ENCODE results near the gene S100A5.
"Not testable (repeated sequence)": the region's sequence is repeated elsewhere in the genome, so short reads cannot be mapped to it uniquely, and the experiment has no call there.

Gene S100A5

DNA sequence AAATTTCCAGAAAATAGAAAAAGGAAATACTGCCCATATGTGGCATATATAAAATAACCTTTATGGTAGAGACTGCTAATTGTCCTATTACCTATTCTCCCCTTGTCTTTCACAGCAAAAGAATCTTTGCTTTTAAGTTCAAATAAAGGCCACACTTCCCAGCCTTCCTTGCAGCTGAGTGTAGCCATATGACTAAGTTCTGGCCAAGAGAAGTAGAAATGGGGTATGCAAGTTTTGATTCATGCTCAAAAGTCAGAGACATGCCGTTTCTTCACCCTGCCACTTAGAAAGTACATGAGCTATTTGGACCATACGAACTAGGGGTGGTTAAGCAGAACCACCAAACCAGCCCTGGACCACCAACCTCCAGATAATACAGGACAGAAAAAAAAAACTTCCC is 43.2 kb upstream of the S100A5 start:
- Histone ChIP-seq H3K4me3 (ENCODE audit: low read length, poor library complexity, severe bottlenecking) (no peak overlapping the region), H2AFZ (ENCODE audit: low read length) (no peak overlapping the region; the same call in 1 of the 2 replicates), H3K79me2 (ENCODE audit: insufficient read depth, low read length) (no peaks in the 10 kb centered on the region), H4K20me1 (ENCODE audit: insufficient read depth, low read length, poor library complexity, severe bottlenecking) (no peaks in the 10 kb centered on the region), H3K9me2 (replicated peaks; ENCODE audit: low read depth, low read length) (no peaks in the 10 kb centered on the region), H3K36me3 (ENCODE audit: insufficient read depth, low read length) (no peaks in the 10 kb centered on the region), H3K4me2 (ENCODE audit: low read depth, low read length, poor library complexity, severe bottlenecking) (no peak overlapping the region), H3F3A (ENCODE audit: low read depth) (no peaks in the 10 kb centered on the region), H3K4me1 (ENCODE audit: insufficient read depth, low read length, poor library complexity, severe bottlenecking) (no peaks in the 10 kb centered on the region), H3K9me3 (ENCODE audit: insufficient read depth, low read depth, low read length) (no peaks in the 10 kb centered on the region), H3K27me3 (ENCODE audit: insufficient read depth, low read length, poor library complexity, severe bottlenecking) (no peaks in the 10 kb centered on the region), H3K9ac (ENCODE audit: low read depth, low read length, poor library complexity, severe bottlenecking) (no peak overlapping the region)
- no peak for TF ChIP-seq EZH2phosphoT487 (IDR thresholded peaks at IDR 0.05; ENCODE audit: borderline replicate concordance)
- TF ChIP-seq, protein P1, sequence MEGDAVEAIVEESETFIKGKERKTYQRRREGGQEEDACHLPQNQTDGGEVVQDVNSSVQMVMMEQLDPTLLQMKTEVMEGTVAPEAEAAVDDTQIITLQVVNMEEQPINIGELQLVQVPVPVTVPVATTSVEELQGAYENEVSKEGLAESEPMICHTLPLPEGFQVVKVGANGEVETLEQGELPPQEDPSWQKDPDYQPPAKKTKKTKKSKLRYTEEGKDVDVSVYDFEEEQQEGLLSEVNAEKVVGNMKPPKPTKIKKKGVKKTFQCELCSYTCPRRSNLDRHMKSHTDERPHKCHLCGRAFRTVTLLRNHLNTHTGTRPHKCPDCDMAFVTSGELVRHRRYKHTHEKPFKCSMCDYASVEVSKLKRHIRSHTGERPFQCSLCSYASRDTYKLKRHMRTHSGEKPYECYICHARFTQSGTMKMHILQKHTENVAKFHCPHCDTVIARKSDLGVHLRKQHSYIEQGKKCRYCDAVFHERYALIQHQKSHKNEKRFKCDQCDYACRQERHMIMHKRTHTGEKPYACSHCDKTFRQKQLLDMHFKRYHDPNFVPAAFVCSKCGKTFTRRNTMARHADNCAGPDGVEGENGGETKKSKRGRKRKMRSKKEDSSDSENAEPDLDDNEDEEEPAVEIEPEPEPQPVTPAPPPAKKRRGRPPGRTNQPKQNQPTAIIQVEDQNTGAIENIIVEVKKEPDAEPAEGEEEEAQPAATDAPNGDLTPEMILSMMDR (conservative IDR thresholded peaks at IDR 0.05; ENCODE audit: low read length), result no peak

GRCh38 chr1:153583514-153583913 is 42.8 kb upstream of the S100A5 start:
- H3K9me2 ChIP-seq (replicated peaks; ENCODE audit: low read depth, low read length); H2AFZ ChIP-seq (ENCODE audit: low read length); H3K4me2 ChIP-seq (ENCODE audit: low read depth, low read length, poor library complexity, severe bottlenecking); H3K9ac ChIP-seq (ENCODE audit: low read depth, low read length, poor library complexity, severe bottlenecking); H3K4me1 ChIP-seq (ENCODE audit: insufficient read depth, low read length, poor library complexity, severe bottlenecking); H3K9me3 ChIP-seq (ENCODE audit: insufficient read depth, low read depth, low read length); H3F3A ChIP-seq (ENCODE audit: low read depth); H3K79me2 ChIP-seq (ENCODE audit: insufficient read depth, low read length); H3K27me3 ChIP-seq (ENCODE audit: insufficient read depth, low read length, poor library complexity, severe bottlenecking); H3K4me3 ChIP-seq (ENCODE audit: low read length, poor library complexity, severe bottlenecking); H3K36me3 ChIP-seq (ENCODE audit: insufficient read depth, low read length); H4K20me1 ChIP-seq (ENCODE audit: insufficient read depth, low read length, poor library complexity, severe bottlenecking): not testable (repeated sequence)

DNA sequence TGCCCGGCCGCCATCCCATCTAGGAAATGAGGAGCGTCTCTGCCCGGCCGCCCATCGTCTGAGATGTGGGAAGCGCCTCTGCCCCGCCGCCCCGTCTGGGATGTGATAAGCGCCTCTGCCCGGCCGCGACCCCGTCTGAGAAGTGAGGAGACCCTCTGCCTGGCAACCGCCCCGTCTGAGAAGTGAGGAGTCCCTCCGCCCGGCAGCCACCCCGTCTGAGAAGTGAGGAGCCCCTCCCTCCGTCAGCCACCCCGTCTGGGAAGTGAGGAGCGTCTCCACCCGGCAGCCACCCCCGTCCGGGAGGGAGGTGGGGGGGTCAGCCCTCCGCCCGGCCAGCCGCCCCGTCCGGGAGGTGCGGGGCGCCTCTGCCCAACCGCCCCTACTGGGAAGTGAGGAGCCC is 42.1 kb upstream of the S100A5 start:
- not testable (repeated sequence) for H3K4me1 ChIP-seq (ENCODE audit: insufficient read depth, low read length, poor library complexity, severe bottlenecking); H3K79me2 ChIP-seq (ENCODE audit: insufficient read depth, low read length); H3K36me3 ChIP-seq (ENCODE audit: insufficient read depth, low read length); H2AFZ ChIP-seq (ENCODE audit: low read length); H3K9ac ChIP-seq (ENCODE audit: low read depth, low read length, poor library complexity, severe bottlenecking); H3K9me2 ChIP-seq (replicated peaks; ENCODE audit: low read depth, low read length); H3K27me3 ChIP-seq (ENCODE audit: insufficient read depth, low read length, poor library complexity, severe bottlenecking); H3K4me3 ChIP-seq (ENCODE audit: low read length, poor library complexity, severe bottlenecking); H3K4me2 ChIP-seq (ENCODE audit: low read depth, low read length, poor library complexity, severe bottlenecking); H4K20me1 ChIP-seq (ENCODE audit: insufficient read depth, low read length, poor library complexity, severe bottlenecking); H3K9me3 ChIP-seq (ENCODE audit: insufficient read depth, low read depth, low read length); H3F3A ChIP-seq (ENCODE audit: low read depth)

DNA sequence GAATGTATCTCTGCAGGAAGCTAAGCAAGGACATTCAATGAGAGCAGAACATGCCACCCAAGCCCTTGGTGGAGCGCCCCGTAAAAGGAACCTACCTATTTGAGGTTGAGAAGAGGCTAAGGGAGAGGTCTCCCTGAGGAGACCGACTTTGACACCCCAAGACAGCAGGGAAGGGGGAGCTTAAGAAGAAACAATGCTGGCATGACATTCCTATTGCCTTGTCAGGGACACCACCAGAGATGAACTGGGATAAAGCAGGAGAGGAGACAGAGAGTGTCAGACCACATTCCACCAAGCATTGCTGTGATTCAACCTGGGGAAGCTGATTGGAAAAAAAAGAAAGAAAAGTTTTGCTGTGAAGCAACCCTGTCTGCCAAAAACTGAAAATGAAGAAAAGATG is 38.2 kb upstream of the S100A5 start:
- Histone ChIP-seq H2AFZ (ENCODE audit: low read length) (peak overlapping the region; percentile 49), H3K36me3 (ENCODE audit: insufficient read depth, low read length) (no peaks in the 10 kb centered on the region), H3K4me3 (ENCODE audit: low read length, poor library complexity, severe bottlenecking) (no peak overlapping the region), H3K4me2 (ENCODE audit: low read depth, low read length, poor library complexity, severe bottlenecking) (no peak overlapping the region), H3K27me3 (ENCODE audit: insufficient read depth, low read length, poor library complexity, severe bottlenecking) (no peaks in the 10 kb centered on the region), H3K79me2 (ENCODE audit: insufficient read depth, low read length) (no peaks in the 10 kb centered on the region), H3K9ac (ENCODE audit: low read depth, low read length, poor library complexity, severe bottlenecking) (no peak overlapping the region), H3F3A (ENCODE audit: low read depth) (no peaks in the 10 kb centered on the region), H3K9me2 (replicated peaks; ENCODE audit: low read depth, low read length) (no peaks in the 10 kb centered on the region), H3K4me1 (ENCODE audit: insufficient read depth, low read length, poor library complexity, severe bottlenecking) (no peaks in the 10 kb centered on the region), H3K9me3 (ENCODE audit: insufficient read depth, low read depth, low read length) (no peaks in the 10 kb centered on the region), H4K20me1 (ENCODE audit: insufficient read depth, low read length, poor library complexity, severe bottlenecking) (no peaks in the 10 kb centered on the region)
- no peak for TF ChIP-seq EZH2phosphoT487 (IDR thresholded peaks at IDR 0.05; ENCODE audit: borderline replicate concordance)
- TF ChIP-seq, protein P1 (conservative IDR thresholded peaks at IDR 0.05; ENCODE audit: low read length), result no peak
